Measurements from ENCODE around the gene PPP1R9B.

GRCh38 chr17:50106393-50107131 lies 43.9 kb downstream of the PPP1R9B start:
- TF ChIP-seq EZH2 (IDR thresholded peaks at IDR 0.05; ENCODE audit: borderline replicate concordance, low read length): no peak
- TF ChIP-seq CTCF (IDR thresholded peaks at IDR 0.05; ENCODE audit: low read length): no peak
